Mesenchymal stem cell (in vitro differentiated cells and primary cell): ENCODE measurements around the gene ASB17.

Source experiments
- DNase-seq: peaks from one replicate; pipeline ENCODE4 v3.0.0-alpha.2; 2013
- H2AFZ ChIP-seq: one replicate; pipeline ENCODE4 v1.6.1; 2013; ENCODE audit warnings: low read depth, mild to moderate bottlenecking, control low read depth, inconsistent platforms, low read length, moderate library complexity
- H2AK5ac ChIP-seq: 2 replicates; pipeline ENCODE4 v1.6.1; 2013; ENCODE audit warnings: low read length, moderate library complexity, mild to moderate bottlenecking, inconsistent platforms; ENCODE audit not compliant: severe bottlenecking
- H2BK120ac ChIP-seq: one replicate; pipeline ENCODE4 v1.6.1; 2013; ENCODE audit warnings: low read depth, mild to moderate bottlenecking, inconsistent platforms, low read length, moderate library complexity
- H2BK12ac ChIP-seq, 2 experiments: one replicate each; pipeline ENCODE4 v1.6.1; 2013; ENCODE audit warnings: inconsistent platforms in 2 of 2, low read length in 2 of 2, mild to moderate bottlenecking in 2 of 2, moderate library complexity in 2 of 2, control low read depth in 1 of 2
- H2BK15ac ChIP-seq: one replicate; pipeline ENCODE4 v1.6.1; 2013; ENCODE audit warnings: mild to moderate bottlenecking, low read depth, inconsistent platforms; ENCODE audit not compliant: poor library complexity, severe bottlenecking
- H2BK5ac ChIP-seq: 2 replicates; pipeline ENCODE4 v1.6.1; 2013; ENCODE audit warnings: low read depth, mild to moderate bottlenecking, low read length, control low read depth, inconsistent platforms; ENCODE audit not compliant: poor library complexity, severe bottlenecking
- H3K14ac ChIP-seq, 2 experiments: one replicate each; pipeline ENCODE4 v1.6.1; 2013; ENCODE audit warnings: inconsistent platforms in 2 of 2, low read length in 2 of 2, control low read depth in 1 of 2, mild to moderate bottlenecking in 1 of 2, moderate library complexity in 1 of 2
- H3K18ac ChIP-seq, 2 experiments: one replicate each; pipeline ENCODE4 v1.6.1; 2013; ENCODE audit warnings: inconsistent platforms in 2 of 2, low read length in 2 of 2, control low read depth in 1 of 2, low read depth in 1 of 2, mild to moderate bottlenecking in 1 of 2
- H3K23ac ChIP-seq, 2 experiments: one replicate each; pipeline ENCODE4 v1.6.1; 2013; ENCODE audit warnings: inconsistent platforms in 2 of 2, low read length in 2 of 2, mild to moderate bottlenecking in 2 of 2, moderate library complexity in 2 of 2, control low read depth in 1 of 2
- H3K27ac ChIP-seq: 2 replicates; pipeline ENCODE4 v1.5.1; 2013; ENCODE audit warnings: mild to moderate bottlenecking, moderate library complexity, low read length, control low read depth, inconsistent platforms; ENCODE audit not compliant: poor library complexity, severe bottlenecking
- H3K27me3 ChIP-seq, 2 experiments: 2 replicates each; pipeline versions ENCODE4 v1.6.1 to v1.7.0; 2013; ENCODE audit warnings: low read length in 2 of 2, mild to moderate bottlenecking in 2 of 2, moderate library complexity in 2 of 2, control low read depth in 1 of 2, inconsistent platforms in 1 of 2; ENCODE audit not compliant: control insufficient read depth in 1 of 2, insufficient read depth in 1 of 2
- H3K36me3 ChIP-seq, 2 experiments: 2 replicates each; pipeline versions ENCODE4 v1.6.1 to v1.7.0; 2013; ENCODE audit warnings: low read length in 2 of 2, control low read depth in 1 of 2, inconsistent platforms in 1 of 2, low read depth in 1 of 2, mild to moderate bottlenecking in 1 of 2; ENCODE audit not compliant: insufficient read depth in 2 of 2, control insufficient read depth in 1 of 2
- H3K4ac ChIP-seq, 2 experiments: one replicate each; pipeline ENCODE4 v1.6.1; 2013; ENCODE audit warnings: inconsistent platforms in 2 of 2, low read length in 2 of 2, mild to moderate bottlenecking in 2 of 2, moderate library complexity in 2 of 2, control low read depth in 1 of 2, low read depth in 1 of 2
- H3K4me1 ChIP-seq: 2 replicates; pipeline ENCODE4 v1.6.1; 2013; ENCODE audit warnings: low read depth, low read length, control low read depth; ENCODE audit not compliant: control insufficient read depth, insufficient read depth
- H3K4me2 ChIP-seq: 2 replicates; pipeline ENCODE4 v1.6.1; 2013; ENCODE audit warnings: low read length, mild to moderate bottlenecking, inconsistent platforms; ENCODE audit not compliant: poor library complexity, severe bottlenecking
- H3K4me3 ChIP-seq, 2 experiments: 2 replicates each; pipeline versions ENCODE4 v1.5.1 to v1.7.0; 2013; ENCODE audit warnings: low read length in 2 of 2, mild to moderate bottlenecking in 2 of 2, control low read depth in 1 of 2, low read depth in 1 of 2; ENCODE audit not compliant: insufficient read depth in 1 of 2
- H3K79me1 ChIP-seq: replicated peaks from 2 replicates; pipeline ENCODE4 v1.6.1; 2013; ENCODE audit warnings: mild to moderate bottlenecking, control low read depth, low read length, inconsistent platforms; ENCODE audit not compliant: poor library complexity, severe bottlenecking
- H3K9ac ChIP-seq: 2 replicates; pipeline ENCODE4 v1.7.0; 2013; ENCODE audit warnings: mild to moderate bottlenecking, low read length, moderate library complexity
- H3K9me3 ChIP-seq: 2 replicates; pipeline ENCODE4 v1.7.0; 2013; ENCODE audit warnings: mild to moderate bottlenecking, low read length; ENCODE audit not compliant: control insufficient read depth
- H4K8ac ChIP-seq: one replicate; pipeline ENCODE4 v1.6.1; 2013; ENCODE audit warnings: inconsistent platforms, mild to moderate bottlenecking, low read length, moderate library complexity
- H4K91ac ChIP-seq: one replicate; pipeline ENCODE4 v1.6.1; 2013; ENCODE audit warnings: mild to moderate bottlenecking, low read length, inconsistent platforms
- WGBS: methylation state at CpG from one replicate; pipeline ENCODE4 v1.1.7; 2013; ENCODE audit warnings: mixed read lengths; 5-methylcytosine and 5-hydroxymethylcytosine counted together

The ASB17 gene

DNA sequence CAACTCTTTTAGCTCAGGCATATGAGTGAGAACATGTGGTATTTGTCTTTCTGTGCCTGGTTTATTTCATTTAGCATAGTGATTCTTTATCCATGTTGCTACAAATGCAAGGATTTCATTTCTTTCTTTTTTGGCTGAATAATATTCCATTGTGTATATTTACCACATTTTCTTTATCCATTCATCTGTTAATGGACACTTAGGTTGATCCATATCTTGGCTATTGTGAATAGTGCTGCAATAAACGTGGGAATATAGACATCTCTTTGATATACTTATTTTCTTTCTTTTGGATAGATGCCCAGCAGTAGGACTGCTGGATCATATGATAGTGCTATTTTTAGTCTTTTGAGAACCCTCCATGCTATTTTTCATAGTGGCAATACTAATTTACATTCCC, 30.8 kb downstream of the ASB17 start:
- H2AFZ ChIP-seq: no peak overlapping the region
- no CpG with 5 or more reads among the region's 1 CpG for WGBS
- H3K36me3 ChIP-seq: no peaks in the 10 kb centered on the region
- H2BK15ac ChIP-seq: no peak overlapping the region
- no peak overlapping the region for H2BK5ac ChIP-seq
- H4K91ac ChIP-seq: no peak overlapping the region
- no peak overlapping the region for H2BK120ac ChIP-seq
- no peak overlapping the region for H3K4me2 ChIP-seq
- DNase-seq: no peak
- H3K14ac ChIP-seq: no peak overlapping the region
- no peaks in the 10 kb centered on the region for H3K27me3 ChIP-seq
- no peaks in the 10 kb centered on the region for H3K4me1 ChIP-seq
- peaks cover 2% of the 10 kb centered on the region for H3K9me3 ChIP-seq
- H3K79me1 ChIP-seq: no peaks in the 10 kb centered on the region
- H2BK12ac ChIP-seq: no peak overlapping the region
- H3K4me3 ChIP-seq: no peak overlapping the region
- no peak overlapping the region for H3K18ac ChIP-seq
- H4K8ac ChIP-seq: no peak overlapping the region
- H3K4ac ChIP-seq: no peak overlapping the region
- no peak overlapping the region for H3K23ac ChIP-seq
- H2AK5ac ChIP-seq: no peak overlapping the region
- H3K9ac ChIP-seq: no peak overlapping the region
- H3K27ac ChIP-seq: no peak overlapping the region

DNA sequence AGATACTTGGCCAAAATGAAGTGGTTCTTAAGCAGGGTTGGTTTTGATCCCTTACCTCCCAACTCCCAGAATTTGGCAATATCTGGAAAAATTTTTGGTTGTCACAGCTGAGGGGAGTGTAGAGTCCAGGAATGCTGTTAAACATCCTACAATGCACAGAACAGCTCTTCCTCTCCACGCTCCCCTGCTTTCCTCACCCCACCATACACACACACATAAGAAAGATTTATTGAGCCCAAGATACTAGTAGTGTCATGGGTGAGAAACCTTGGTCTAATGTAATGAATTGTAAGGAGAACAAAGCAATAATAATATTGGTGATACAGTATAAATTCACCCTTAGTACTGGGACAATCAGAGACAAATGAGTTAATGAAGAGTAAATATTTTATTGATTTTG, 47.8 kb downstream of the ASB17 start:
- Histone ChIP-seq H4K91ac (no peak overlapping the region), H2AFZ (no peak overlapping the region), H3K79me1 (no peaks in the 10 kb centered on the region), H3K4me1 (no peaks in the 10 kb centered on the region), H2BK15ac (no peak overlapping the region), H2BK12ac (no peak overlapping the region), H2BK5ac (no peak overlapping the region), H2AK5ac (no peak overlapping the region), H2BK120ac (no peak overlapping the region), H3K4ac (no peak overlapping the region), H3K9ac (no peak overlapping the region), H3K14ac (no peak overlapping the region), H3K36me3 (no peaks in the 10 kb centered on the region), H3K23ac (no peak overlapping the region), H3K27ac (no peak overlapping the region), H3K4me3 (no peak overlapping the region), H3K18ac (no peak overlapping the region), H4K8ac (no peak overlapping the region), H3K27me3 (no peaks in the 10 kb centered on the region), H3K9me3 (no peaks in the 10 kb centered on the region), H3K4me2 (no peak overlapping the region)
- no peak for DNase-seq
- no CpG with 5 or more reads among the region's 1 CpG for WGBS

- no peak overlapping the region for H3K18ac ChIP-seq
- no peak overlapping the region for H3K4ac ChIP-seq
- H3K36me3 ChIP-seq: no peaks in the 10 kb centered on the region
- no peak overlapping the region for H3K9ac ChIP-seq
- H4K91ac ChIP-seq: no peak overlapping the region
- H3K79me1 ChIP-seq: no peaks in the 10 kb centered on the region
- no peak overlapping the region for H4K8ac ChIP-seq
- H3K27ac ChIP-seq: no peak overlapping the region
- H3K14ac ChIP-seq: no peak overlapping the region
- H2BK12ac ChIP-seq: no peak overlapping the region
- no peak overlapping the region for H2BK120ac ChIP-seq
- no peaks in the 10 kb centered on the region for H3K4me1 ChIP-seq
- H2AFZ ChIP-seq: no peak overlapping the region
- no peaks in the 10 kb centered on the region for H3K27me3 ChIP-seq
- no peak overlapping the region for H2BK5ac ChIP-seq
- no peak for DNase-seq
- H2BK15ac ChIP-seq: no peak overlapping the region
- no peak overlapping the region for H3K23ac ChIP-seq
- H2AK5ac ChIP-seq: no peak overlapping the region
- no peak overlapping the region for H3K4me2 ChIP-seq
- no CpG with 5 or more reads among the region's 1 CpG for whole genome bisulfite sequencing
- H3K4me3 ChIP-seq: no peak overlapping the region
- no peaks in the 10 kb centered on the region for H3K9me3 ChIP-seq
Observed at GRCh38 chr1:75879985-75880384, 52.2 kb downstream of the ASB17 start.

- no CpG with 5 or more reads among the region's 1 CpG for WGBS
- Histone ChIP-seq H2AK5ac (no peak overlapping the region), H3K9me3 (no peaks in the 10 kb centered on the region), H3K27me3 (no peaks in the 10 kb centered on the region), H4K91ac (no peak overlapping the region), H3K4ac (no peak overlapping the region), H3K23ac (no peak overlapping the region), H2AFZ (no peak overlapping the region), H3K14ac (no peak overlapping the region), H2BK15ac (no peak overlapping the region), H2BK5ac (no peak overlapping the region), H3K9ac (no peak overlapping the region), H2BK12ac (no peak overlapping the region), H3K4me2 (no peak overlapping the region), H3K27ac (no peak overlapping the region), H2BK120ac (no peak overlapping the region), H3K4me1 (no peaks in the 10 kb centered on the region), H3K79me1 (no peaks in the 10 kb centered on the region), H4K8ac (no peak overlapping the region), H3K18ac (no peak overlapping the region), H3K4me3 (no peak overlapping the region), H3K36me3 (no peaks in the 10 kb centered on the region)
- DNase-seq: no peak
Observed at GRCh38 chr1:75870951-75871350, 61.3 kb downstream of the ASB17 start.
